ENCODE measurements around the gene SRGAP3.

Gene SRGAP3

DNA sequence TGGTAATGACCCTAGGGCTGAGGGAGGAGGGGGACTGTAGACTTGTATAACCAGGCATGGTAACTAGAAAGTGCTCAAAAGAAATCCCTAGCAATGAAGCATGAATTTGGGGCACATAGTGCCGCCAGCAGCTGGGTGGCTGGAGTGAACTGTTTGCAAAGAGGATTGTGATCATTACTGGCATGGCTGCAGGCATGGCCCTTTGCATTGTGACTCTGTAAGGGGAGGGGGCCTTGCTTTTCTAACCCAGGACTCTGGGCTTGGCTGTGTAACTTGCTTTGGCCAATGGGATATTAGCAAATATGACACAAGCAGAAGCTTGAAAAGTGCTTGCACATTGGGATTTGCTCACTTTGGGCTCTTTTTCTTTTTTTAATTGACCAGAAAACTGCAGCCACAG is 173.7 kb downstream of the SRGAP3 start:
- DNase-seq, result no peak

DNA sequence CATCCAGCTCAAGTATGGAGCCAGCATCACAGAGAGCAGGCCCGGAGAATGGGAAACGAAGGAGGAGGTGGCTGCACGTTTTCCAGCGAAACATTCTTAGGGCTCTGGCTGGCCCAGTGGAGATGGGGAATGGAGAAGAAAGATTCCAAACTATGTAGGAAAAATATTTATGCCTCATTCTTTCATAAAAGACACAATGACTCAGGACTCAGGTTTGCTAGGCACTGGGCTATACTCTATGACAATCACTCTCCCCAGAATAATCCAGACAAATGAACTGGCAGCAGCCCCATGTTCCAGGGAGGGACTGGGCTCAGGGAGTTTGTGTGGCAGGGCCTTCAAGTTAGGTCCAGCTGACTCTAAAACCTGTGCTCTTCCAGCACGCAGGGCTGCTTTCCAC is 175.4 kb downstream of the SRGAP3 start:
- DNase-seq, result no peak

DNA sequence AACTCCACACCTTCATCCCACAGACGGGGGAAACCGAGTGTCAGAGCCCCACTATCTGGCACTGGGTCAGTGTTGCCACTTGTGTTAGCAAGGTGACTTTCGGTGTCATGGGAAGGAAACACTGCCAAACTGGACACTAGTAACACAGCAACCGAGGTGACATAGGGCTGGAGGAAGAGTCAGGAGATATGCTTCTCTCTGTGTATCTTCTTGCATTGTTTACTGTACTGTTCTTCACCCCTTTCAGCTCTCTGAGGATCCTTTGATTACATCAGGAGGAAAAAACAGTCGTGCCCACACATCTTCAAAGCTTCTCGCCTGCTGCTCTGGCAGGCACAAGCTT is 176.8 kb downstream of the SRGAP3 start:
- DNase-seq, result no peak

DNA sequence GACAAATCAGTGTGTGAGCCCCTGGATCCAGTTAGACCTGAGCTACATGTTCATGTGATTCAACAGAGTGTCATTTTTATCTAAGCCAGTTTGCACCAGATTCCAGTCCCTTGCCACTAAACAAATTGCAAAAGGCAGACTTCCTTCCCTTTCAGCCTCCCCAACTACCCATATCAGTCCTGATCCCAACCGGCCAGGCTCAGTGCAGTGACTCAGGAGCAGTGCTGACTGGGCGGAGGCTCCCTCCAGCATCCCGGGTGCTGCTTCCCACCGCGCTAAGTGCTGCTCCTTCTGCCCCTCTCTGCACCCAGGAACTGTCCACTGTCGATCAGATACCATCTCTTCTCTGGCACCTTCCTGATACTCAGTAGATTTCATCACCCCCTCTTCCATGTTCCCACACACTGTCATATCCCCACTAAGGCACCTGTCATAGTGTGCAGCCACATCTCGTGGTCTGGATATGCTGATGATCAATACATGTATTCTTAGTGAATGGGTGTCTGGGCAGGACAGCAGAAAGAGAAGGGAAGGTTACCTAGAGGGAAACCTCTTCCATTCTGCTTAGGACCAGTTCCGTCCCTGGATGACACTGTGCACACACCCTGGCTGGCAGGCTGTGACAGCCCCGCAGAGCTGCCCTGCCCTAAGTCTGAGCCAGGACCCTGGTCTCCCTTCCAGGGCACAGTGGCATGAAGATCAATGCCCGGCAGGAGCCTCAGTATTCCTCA is 177.3 kb downstream of the SRGAP3 start:
- DNase-seq, result no peak

DNA sequence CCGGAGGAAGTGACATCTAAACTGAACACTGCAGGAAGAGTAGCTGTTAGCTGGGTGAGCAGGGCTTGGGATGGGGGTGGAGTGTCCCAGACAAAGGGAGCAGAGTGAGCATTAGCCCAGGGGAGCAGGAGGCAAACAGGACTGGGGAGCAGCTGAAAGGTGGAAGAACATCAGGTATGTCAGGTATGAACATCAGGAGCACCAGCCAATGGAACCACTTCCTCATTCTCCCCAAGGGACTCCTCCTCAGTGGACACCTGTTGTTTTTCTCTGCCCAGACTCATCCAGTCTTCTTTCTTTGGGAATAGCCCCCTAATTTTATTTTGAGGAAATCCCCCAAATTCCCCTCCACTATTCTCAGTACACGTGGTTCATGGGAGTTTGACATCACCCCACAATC is 178.5 kb downstream of the SRGAP3 start:
- DNase-seq, result no peak

DNA sequence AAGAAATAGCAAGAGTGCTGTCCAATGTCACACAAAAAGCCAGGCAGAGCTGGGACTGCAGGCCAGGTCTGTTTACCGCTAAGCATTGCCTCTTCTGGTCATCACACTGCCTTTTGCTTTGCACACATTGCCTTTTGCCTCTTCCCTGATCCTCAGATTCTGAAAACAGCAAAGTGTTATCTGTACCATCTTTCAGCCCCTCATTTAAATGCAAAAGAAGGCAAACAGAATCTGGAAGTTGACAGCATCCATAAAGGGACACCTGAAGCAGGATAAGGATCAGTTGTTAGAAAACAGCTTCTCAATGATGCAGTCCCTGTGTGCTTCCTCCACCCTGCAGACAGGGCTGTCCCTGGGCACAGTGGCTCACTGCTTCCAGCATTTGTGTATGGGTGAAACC is 179.5 kb downstream of the SRGAP3 start:
- DNase-seq, result no peak

DNA sequence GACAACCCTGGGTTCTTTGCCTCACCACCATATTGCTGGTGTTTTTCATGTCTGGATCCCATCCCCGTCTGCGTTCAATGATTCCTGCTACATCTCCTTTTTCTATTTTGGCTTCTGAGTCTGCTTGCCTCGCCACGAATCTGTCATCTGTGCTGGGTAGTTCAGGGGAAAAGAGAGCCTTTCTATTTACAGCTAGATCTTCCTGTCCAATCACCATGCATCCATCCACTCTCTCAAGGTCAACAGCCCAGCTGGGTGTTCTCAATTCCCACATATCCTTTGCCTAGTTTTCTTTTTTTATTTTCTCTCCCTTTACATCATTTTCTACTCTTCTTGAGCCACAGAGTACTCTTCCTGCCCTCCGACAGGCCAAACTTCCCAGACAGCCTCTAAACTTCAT is 181.4 kb downstream of the SRGAP3 start:
- DNase-seq, result no peak

DNA sequence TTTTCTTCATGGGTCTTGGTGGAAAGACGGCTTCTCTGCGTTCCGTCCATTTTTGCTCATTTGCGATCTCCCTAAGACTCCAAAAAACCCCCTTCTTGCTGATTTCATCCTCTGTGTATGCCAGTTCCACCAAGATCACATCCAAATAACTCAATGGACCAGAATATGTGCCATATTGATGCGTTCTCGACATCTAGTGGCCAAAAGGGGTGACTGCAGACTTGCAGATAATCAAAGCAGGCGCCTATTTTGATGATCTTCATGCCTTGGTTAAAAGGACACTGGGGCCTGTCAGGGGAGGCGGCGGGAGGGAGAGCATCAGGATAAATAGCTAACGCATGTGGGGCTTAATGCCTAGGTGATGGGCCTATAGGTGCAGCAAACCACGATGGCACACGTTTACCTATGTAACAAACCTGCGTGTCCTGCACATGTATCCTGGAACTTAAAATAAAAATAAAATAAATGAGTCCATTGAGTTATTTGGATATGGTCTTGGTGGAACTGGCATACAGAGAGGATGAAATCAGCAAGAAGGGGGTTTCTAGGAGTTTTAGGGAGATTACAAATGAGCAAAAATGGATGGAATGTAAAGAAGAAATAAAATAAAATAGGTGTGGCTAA is 182.0 kb downstream of the SRGAP3 start:
- peak; percentile 1 for DNase-seq

DNA sequence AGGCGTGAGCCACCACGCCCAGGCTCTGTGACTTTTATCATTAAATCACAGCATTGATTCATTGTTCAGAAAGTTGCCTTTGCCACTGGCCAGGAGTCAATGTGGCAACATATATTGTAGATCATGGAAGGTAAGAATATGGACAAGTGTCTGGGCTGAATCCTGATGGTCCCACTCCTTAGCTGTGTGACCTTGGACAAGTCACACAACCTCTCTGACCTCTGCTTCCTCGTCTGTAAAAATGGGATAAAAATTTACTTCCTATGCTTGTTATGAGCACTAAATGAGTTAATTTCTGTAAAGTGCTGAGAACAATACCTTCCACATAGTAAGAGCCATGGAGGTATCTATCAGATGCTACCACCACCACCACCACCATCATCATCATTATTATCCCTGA is 182.7 kb downstream of the SRGAP3 start:
- no peak for DNase-seq

DNA sequence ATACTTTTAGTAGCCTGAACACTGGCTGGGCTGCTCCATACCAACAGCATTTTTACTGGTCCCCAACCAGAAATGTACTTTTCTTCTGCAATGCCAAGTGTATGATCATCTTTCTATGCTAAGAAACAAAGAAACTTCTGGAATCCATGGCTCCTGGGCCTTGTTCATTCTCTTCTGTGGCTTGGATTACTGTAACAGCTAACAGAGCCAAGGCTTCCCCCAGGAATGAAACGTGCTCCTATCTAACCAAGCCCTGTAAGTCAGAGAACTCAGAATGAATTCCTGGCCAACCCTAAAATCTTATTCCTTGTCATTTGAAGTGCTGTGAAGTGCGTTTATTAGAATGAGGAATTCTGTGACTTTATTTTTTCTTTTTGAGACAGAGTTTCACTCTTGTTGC is 183.3 kb downstream of the SRGAP3 start:
- DNase-seq, result no peak

DNA sequence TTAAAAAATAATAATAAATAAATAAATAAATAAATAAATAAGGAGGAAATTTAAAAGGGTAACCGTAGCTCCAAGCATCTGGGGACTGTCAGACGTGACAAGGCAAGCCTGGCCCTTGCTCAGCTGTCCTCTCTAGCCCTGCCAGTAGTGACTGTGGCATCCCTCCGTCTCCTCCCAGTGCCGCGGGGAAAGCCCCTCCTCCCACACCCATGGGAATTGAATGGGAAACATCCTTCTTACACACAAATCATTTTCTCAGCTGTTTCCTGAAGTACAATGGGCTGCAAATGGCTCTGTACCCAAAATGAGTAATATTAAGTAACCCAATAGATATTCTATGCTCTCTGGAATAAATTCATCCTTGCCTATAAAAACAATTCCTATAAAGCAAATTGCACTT is 184.6 kb downstream of the SRGAP3 start:
- no peak for DNase-seq

DNA sequence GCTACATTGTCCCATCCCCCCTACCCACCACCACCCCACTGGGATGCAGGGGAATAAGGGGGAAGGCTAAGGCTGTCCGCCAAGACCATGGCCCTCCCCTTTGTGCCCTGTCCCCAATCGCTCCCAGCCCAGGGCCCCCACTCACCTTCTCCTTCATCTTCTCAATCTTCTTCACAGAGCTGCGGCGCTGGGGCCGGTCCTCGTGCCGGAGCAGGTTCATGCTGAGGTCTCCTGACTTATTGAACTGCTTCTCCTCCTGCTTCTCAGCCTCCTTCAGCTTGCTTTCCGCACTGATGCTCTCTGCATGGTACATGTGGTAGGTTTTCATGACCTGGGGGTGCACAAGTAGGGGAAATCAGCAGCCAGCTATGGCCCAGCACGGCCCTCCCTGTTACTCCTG is 185.2 kb downstream of the SRGAP3 start:
- no peak for DNase-seq

DNA sequence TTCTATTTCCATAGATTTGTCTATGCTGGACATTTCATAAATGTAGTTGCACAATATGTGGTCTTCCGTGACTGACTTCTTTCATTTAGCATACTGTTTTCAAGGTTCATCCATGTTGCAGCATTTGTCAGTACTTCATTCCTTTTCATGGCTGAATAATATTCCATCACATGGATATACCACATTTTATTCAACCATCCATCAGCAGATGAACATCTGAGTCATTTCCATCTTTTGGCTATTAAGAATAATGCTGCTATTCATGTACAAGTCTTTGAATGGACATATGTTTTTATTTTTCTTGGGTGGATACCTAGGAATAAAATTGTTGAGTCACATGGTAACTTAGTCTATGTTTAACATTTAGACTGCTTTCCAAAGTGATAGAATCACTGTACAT is 186.9 kb downstream of the SRGAP3 start:
- DNase-seq, result no peak

DNA sequence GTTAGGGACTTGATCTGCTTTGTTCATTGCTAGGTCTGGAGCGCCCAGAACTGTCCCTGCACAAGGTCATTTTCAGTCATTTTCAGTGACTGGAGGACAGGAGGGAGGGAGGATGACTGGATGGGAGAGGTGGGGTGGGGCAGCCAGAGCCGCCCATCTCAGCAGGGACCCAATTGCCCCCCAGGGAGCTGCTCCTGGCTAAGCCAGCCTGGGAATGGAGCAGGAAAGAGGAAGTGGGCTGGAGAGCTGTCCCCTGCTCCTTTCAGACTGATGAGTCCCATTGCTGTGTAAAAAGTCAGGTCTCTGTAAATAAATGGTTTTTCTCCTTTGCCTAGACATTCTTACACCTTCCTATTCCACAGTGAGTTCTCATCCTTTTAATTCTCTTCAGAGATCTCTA is 187.8 kb downstream of the SRGAP3 start:
- DNase-seq, result no peak

DNA sequence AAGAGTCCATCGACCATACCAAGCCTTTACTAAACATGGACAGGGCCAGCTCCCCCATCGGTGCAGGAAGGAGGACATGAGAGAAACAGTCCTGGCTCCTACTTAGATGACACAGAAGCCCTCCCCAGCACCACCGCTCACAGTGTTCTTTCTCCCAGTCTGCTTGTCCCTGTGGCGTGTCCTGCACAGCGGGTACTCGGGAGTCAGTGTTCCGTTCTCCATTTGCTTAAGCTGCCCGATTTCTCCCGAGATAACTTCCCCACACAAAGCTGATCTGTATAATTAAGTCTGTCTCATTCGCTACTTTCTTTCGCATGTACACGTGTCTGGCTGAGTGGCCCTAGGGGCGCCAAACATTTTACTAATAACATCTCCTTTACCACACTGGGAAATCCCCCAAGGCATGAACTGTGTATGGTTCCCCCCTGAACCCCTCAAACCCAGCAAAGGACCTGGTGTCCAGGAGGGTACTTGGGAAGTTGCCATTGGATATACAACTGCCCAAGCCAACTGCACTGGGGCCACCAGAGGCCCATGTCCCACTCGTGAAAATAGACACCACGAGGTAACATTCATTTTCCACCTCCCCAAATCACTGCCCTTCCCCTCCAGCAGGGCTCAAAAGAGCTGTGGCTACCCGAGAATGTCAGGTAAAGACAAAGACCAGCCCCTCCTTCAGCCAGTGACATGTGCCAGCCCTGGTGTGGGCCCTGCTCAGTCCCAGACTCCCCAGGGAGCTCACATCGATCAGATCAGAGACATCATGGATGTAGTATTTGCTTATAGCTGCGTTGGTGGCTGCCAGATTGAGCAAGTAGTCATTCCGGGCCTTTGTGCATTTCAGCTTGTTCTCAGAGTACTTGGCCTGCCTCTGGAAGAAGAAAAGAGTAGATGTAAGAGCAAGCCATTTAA is 189.7 kb downstream of the SRGAP3 start:
- DNase-seq, result no peak

DNA sequence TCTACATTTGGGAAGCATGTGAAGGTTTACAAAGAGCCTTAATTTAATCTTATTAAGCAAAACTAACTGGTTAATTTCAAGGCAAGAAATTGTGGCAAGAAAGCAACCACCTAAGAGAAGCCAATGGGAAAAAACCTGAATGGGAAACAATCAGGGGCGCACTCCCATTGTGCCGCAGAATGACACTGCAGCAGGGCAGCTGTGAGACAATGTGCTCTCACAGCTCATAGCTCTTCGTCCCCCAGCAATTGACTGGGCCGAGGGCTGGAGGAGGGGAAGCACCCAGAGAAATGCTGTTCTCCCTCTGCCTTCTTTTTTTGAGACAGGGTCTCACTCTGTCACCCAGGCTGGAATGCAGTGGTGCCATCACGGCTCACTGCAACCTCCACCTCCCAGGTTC is 192.9 kb downstream of the SRGAP3 start:
- no peak for DNase-seq

DNA sequence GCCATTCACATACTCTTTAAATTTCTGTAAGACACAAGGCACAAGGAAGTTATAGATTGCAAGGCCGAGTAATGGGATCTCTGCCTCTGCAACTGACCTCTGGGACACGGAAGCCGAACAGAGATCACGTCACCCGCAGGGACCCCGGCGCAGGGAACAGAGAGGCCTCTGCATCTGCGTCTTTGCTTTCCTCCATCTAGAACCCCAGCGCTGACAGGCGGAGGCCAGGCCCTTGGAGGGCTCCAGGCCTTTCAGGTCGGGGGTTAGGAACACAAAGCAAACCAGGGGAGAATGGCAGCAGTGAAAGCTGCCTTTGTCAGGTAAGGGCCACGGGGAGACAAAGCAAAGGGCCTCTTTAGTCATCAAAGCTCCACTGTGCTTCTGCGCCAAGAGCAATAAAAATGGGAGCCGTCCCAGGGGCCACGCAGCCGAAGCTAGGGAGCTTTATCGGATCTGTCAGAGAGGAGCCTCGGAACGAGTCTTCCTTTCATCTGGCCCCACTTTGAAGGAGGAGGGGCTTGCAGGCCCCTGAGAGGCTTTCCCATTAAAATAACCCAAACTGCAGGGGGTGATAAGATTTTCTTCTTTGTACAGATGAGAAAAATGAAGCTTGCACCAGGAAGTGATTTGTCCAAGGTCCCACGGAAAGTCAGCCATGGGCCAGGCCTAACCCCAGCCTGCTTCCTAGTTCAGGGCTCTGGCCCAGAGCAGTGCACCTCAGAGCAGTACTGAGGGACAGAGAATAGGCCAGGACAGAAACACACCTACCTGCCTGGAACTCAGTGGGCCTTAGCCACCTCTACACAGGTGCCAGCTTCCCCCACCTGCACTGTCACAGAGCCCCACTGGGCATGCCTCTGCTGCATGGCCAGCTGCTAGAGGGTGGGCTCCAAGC is 201.7 kb downstream of the SRGAP3 start:
- no peak for DNase-seq

DNA sequence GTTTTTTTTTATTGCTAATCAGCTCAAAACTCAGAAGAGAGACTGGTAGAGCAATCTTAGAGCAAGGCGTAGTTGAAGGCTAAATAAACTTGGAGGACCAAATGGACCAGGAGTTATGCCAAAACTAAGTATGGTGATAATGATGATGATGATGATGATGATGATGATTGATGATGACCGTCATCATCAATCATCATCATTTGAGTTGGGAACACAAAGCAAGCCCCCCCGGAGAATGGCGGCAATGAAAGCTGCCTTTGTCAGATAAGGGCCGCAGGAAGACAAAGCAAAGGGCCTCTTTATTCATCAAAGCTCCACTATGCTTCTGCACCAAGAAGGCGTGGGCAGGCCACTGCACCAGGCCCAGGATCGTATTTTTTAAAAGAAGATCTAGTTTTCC is 204.1 kb downstream of the SRGAP3 start:
- DNase-seq, result no peak

DNA sequence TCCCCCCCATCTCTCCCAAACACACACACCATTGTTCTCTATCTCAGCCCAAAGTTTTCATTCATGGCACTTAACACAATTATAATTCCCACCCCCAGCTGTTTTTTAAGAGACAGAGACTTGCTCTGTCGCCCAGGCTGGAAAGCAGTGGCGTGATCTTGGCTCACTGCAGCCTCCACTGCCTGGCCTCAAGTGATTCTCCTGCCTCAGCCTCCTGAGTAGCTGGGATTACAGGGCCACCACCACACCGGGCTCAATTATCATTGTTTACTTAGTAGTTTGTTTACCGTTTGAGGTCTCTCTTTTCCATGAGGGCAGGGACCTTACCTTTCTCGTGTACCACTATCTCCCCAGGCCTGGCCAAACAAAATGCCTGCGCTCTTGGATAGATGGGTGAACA is 206.4 kb downstream of the SRGAP3 start:
- no peak for DNase-seq

DNA sequence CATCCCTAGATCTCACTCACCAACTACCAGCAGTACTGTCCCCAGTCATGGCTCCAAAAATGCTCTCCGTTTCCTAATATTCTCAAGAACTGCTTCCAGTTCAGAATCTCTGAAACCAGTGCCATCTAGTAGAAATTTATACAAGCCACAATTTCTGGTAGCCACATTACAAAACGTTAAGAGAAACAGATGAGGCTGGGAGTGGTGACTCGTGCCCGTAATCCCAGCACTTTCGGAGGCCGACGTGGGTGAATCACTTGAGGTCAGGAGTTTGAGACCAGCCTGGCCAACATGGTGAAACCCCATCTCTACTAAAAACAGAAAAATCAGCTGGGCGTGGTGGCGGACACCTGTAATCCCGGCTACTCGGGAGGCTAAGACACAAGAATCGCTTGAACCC is 207.8 kb downstream of the SRGAP3 start:
- DNase-seq, result no peak

DNA sequence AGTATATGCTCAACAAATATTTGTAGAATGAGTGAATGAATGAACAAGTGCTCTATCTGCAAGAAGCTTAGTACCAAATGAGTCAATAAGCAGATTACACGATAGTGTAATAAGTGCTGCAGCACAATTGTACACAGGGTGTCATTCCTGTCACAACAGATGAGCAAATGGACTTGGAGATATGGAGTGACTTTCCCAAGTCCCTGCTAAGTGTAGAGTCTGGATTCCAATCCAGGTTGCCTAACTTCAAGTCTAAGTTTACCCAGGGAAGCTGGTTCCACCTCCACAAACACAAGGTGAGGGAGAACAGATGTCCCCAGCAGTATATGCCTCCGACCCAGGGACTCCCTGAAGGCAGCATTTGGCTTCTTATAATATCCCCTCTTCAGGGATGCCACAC is 208.4 kb downstream of the SRGAP3 start:
- no peak for DNase-seq

DNA sequence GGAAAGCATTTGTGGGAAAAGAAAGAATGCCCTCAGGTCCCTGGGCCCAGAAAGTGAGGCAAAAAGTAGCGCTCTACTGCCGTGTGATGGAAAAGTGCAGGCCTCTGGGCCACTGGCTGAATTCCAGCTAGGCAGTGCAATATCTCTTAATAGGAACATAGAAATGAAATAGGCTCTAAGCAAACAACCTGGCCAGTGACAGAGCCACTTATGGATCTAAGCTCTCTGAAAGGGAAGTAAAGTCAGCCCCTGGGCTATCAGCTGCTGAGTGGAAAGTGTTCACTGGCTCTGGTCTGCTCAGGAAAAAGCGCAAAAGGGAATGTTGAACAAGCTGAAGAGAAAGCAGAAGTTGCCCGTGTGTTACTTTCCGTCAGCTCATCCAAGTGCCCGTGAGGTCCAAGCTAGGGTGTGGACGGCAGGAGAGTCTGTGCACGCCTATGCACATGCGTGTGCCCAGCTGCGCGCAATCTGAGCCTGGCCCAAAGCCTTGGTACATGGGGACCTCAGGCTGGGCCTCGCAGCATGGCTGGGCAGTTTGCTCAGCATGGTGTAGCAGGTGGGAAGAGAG is 212.2 kb downstream of the SRGAP3 start:
- DNase-seq, result no peak
